SKM-1 treated with dmso at 0.1 percent for 144 hours (cell line): ENCODE results near the gene LENG1.
A peak's percentile ranks its signal among the peaks of the same experiment; 100 is the strongest.

Source experiments
- DNase-seq: peaks from one replicate; lab custom pipeline; 2025; ENCODE audit not compliant: unreplicated experiment; lab: John Stamatoyannopoulos, UW

LENG1 gene

GRCh38 chr19:54165222-54165621 is 5.7 kb upstream of the LENG1 start:
- DNase-seq = no peak

GRCh38 chr19:54164369-54165068 is 5.0 kb upstream of the LENG1 start:
- DNase-seq = no peak

GRCh38 chr19:54162884-54163283 is 3.4 kb upstream of the LENG1 start:
- no peak for DNase-seq

DNA sequence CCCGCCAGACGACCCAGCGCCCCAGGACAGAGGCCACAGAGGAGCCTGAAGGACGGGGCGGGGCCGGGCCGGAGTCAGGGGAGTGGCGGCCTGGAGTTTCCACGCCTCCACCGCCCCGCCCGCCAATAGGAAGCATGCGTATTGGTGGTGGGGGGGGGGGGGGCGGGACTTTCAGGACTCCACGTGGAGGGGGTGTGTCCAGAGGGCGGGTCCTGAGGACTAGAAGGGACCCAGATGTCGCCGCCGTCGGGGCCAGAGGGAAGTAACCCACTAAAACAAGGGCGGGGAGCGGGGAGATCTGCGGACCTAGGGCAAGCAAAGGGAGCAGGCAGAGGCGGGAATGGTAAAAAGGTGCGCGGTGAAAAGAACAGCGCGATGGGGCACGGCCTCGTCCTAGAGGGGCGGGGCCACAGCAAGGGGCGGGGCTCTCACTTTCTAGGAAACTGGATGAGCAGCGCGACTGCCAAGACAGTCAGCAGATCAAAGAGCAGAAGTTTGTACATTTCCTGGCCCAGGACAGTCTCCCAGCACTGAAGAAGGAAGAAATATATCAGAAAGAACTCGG is 2.8 kb upstream of the LENG1 start:
- DNase-seq = peak; percentile 60

DNA sequence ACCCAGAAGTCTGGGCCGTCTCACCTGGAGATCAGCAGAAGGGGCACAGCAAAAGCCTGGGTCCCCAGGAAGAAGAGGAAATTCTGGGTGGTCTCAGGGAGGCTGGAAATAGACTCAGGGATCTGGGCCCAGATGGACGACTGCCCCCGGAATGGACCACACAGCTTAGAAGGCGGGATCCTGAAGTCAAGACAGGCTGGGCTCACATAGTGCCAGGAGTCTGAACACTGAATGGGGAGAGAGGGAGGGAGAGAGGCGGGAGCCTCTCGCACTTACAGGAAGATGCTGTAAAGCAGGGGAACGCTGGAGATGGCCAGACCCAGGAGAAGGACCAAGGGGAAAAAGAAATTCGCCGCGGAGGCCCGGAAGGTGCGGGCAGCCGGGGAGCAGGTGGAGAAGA is 1.3 kb upstream of the LENG1 start:
- no peak for DNase-seq

- no peak for DNase-seq
Observed at GRCh38 chr19:54160182-54160811, 776 bp upstream of the LENG1 start.

DNA sequence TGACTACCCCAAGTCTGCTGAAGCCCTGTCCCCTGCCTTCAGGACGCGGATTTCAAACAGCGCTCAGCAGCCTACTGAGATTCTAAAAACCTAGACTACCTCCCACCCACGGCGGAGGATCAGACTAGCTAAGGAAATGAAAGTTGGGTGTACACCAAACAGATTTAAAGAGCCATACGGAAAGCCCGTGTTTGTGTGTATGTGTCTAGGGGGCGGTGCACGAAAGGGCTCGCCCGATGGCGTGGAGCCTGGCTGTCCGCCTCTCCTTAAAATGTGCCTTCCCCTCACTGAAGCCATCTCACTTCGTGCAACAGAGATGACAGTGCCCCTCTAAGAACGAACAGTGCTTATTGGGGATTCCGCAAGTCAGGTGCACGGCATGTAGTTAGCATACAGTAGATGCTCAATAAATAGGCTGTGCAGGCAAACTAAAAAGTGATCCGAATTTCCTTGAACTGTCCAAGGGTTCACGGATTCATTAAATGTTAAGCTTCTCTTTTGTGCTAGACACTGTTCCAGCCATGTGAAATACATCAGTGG is 639 bp downstream of the LENG1 start:
- no peak for DNase-seq

DNA sequence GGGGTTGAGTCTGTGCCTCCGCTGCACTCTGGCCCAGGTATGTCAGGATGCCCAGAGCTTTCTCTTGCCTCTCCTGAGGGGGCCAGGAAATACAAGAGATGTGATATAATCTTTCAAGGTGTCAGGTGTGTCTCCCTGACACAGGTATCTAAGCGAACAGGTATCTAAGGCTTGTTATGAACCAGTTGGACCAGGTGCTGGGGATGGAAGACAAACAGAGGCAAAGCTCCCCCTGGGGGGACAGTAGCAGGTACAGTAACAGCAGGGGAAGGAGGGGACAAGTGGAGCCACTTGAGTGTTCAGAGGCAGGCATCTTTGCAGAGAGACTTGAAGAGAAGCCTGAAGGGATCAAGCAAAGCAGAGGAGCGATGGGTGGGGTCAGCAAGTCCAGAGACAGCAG is 2.6 kb downstream of the LENG1 start:
- DNase-seq = no peak

DNA sequence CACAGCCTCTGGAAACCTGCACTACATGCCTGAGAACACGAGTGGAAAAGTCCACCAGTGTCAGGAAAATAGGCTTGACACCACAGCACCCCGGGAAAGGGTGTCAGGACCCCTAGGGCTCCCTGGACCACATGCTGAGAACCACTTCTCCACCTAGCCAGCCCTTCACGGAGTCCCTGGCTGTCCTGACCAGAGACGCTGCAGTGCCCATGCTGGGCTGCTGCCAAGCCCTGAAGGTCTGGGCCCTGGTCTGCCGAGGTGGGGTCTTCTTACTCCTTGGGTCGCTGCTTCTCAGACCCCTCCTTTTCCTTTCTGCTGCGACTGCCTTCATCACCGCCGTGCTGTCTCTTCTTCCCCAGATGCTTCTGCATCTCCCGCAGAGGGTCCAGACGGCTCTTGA is 3.0 kb downstream of the LENG1 start:
- no peak for DNase-seq

DNA sequence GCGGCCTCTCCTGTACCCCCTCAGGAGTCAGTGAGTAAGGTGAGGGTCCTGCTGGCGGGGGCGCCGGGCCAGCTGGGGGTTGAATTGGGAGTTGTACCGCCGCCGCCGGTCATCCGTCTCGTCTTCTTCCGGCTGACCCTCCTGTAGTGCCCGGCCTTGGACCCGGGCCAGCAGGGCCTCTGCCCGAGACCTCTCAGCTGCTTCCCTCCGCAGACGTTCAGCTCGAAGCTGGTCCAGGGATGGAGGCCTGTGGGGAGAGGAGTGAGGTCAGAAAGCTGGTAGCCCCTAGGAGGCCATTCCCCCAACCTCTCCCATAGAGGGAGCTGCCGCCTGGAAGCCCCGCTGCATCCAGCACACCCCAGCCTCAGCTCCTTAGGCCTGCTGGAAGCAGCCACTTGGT is 3.8 kb downstream of the LENG1 start:
- no peak for DNase-seq

- DNase-seq = no peak
Observed at GRCh38 chr19:54154603-54155345, 4.7 kb downstream of the LENG1 start.

GRCh38 chr19:54153731-54154326 is 5.7 kb downstream of the LENG1 start:
- no peak for DNase-seq

- no peak for DNase-seq
Observed at GRCh38 chr19:54152878-54153524, 6.5 kb downstream of the LENG1 start.

DNA sequence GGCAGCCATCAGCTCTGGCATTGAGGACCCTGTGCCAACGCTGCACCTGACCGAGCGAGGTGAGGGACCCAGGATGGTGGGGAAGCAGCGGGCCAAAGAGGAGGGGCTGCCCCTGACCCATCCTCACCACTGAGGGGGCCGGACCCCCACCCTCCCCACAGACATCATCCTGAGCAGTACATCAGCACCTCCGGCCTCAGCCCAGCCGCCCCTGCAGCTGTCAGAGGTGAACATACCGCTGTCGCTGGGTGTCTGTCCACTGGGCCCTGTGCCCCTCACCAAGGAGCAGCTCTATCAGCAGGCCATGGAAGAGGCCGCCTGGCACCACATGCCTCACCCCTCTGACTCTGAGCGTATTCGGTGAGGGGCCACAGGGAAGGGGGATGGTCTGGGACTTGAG is 7.3 kb downstream of the LENG1 start:
- no peak for DNase-seq

GRCh38 chr19:54151362-54152035 is 8.0 kb downstream of the LENG1 start:
- no peak for DNase-seq

DNA sequence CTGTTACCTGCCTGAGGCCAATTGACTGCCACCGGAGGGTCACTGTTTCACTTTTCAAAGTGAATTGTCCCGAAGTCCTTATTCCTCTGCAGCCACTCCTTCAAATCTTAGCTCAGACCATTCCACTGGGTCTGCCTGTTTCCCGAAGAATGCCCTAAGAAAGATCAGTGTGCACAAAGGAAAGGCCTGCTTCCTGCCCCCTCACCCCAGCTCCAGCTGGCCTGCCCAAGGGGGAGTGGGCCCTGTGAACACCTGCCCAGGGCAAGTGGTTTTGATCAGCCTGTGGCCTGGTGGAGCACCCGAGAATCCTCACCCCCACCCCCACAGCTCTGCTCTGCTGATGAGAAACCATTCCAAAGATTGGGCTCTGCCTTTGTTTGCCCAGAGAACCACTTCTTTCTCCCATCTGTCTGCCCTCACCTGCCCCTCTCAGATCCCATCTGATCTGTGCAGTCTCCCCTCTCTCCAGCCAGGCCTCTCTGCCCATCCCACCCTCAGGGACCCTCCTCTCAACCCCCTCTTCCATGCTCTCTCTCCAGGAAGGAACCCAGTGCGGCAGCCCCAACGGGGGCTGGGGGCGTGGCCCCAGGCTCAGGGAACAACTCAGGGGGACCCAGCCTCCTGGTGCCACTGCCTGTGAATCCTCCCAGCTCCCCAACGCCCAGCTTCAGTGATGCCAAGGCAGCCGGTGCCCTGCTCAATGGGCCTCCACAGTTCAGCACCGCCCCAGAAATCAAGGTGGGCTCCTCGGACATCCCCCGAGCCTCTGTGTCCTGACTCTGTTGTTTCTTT is 10.3 kb downstream of the LENG1 start:
- DNase-seq = no peak

GRCh38 chr19:54148158-54148557 is 11.4 kb downstream of the LENG1 start:
- no peak for DNase-seq

DNA sequence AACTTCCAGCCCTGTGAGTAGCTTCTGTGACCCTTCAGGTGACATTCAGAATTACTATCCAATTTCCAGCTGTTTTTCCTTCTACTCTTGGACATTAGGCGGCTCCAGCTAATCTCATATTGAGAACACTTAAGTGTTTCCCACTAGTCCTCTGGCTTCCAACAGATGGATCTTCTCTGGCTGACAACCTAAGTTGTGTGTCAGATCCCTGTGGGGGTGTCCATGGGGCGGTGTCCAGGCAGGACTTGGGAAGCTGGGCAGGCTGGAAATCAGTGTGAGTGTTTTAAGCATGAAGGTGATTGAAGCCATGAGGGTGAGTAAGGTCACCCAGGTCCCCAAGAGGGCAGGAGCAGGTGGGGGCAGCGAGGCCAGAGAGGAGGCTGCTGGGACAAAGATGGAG is 11.8 kb downstream of the LENG1 start:
- no peak for DNase-seq

- DNase-seq = no peak
Observed at GRCh38 chr19:54145541-54146158, 13.9 kb downstream of the LENG1 start.
